ENCODE data around the gene MBL2. TPM values are rescaled to one million over a fixed set of nuclear protein-coding genes. Genes with fewer than 3 reads are reported as not detected.

The MBL2 gene
- polyA plus RNA-seq, result not detected in 3 replicates
- not detected for polyA plus RNA-seq (2011; ENCODE audit: low read depth)
- not detected in 2 replicates for polyA plus RNA-seq (2011; cell fraction: cytosol; rRNA removed)
- polyA plus RNA-seq (2011; cell fraction: nucleus; rRNA removed), result not detected in 2 replicates
- not detected in 2 replicates for polyA plus RNA-seq (2012; ENCODE audit: low replicate concordance)
- polyA minus RNA-seq, result not detected in 3 replicates
- not detected for polyA minus RNA-seq (2011; cell fraction: cytosol; rRNA and poly(A)+ RNA removed)
- polyA minus RNA-seq (2011; cell fraction: nucleus; rRNA and poly(A)+ RNA removed), result not detected in 2 replicates

DNA sequence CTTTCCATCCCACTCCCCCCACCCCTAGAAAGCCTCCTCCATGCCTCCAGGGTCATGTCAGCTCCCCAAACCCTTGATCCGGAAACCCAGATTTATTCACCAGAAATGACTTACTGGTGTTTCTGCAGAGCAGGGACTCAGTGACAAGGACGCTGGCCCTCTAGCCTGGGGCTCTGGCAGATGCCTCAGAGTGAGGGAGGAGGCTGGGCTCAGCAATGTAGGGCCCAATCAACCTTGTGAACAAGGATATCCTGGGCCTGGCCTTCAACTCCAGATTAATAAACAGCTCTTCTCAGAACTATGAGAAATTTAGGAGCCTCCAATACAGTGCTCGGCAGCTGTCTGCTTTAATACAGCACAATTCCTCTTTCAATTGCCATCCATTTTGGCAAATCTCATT lies at the start of gene MBL2:
Gene MBL2, minus strand, starts transcription at position 162 of the 400 bp plus-strand sequence. CDS start 1,149 bp downstream, outside the sequence.
- FAIRE-seq, result no peak
- Histone ChIP-seq H3K9me1 (ENCODE audit: control insufficient read depth, extremely low read depth, insufficient read depth, low read length) (no peaks in the 10 kb centered on the region), H3K4me2 (ENCODE audit: control insufficient read depth, extremely low read depth, insufficient read depth, low read depth, low read length) (no peak within 1 kb of the TSS), H3K36me3 (ENCODE audit: control insufficient read depth in 2 of 2, extremely low read depth in 1 of 2, insufficient read depth in 2 of 2, low read length in 2 of 2) (no peaks in the 10 kb centered on the region), H2AFZ (ENCODE audit: control insufficient read depth, low read length) (no peak within 1 kb of the TSS), H3K79me2 (ENCODE audit: control insufficient read depth, insufficient read depth, low read length) (no peaks in the 10 kb centered on the region), H3K9me3 (ENCODE audit: control insufficient read depth, low read depth, low read length) (no peaks in the 10 kb centered on the region), H4K20me1 (ENCODE audit: control insufficient read depth, extremely low read depth, insufficient read depth, low read length) (no peaks in the 10 kb centered on the region), H3K9ac (ENCODE audit: control insufficient read depth, extremely low read depth, insufficient read depth, low read length) (no peak within 1 kb of the TSS), H3K4me1 (ENCODE audit: control insufficient read depth, extremely low read depth, insufficient read depth, low read length) (no peaks in the 10 kb centered on the region), H3K27ac (ENCODE audit: control insufficient read depth, insufficient read depth, low read length) (no peak within 1 kb of the TSS), H3K4me3 (ENCODE audit: control insufficient read depth in 2 of 3, extremely low read depth in 1 of 3, insufficient read depth in 2 of 3, low read depth in 1 of 3, low read length in 3 of 3) (no peak within 1 kb of the TSS), H3K27me3 (ENCODE audit: control insufficient read depth, extremely low read depth, insufficient read depth, low read length) (no peaks in the 10 kb centered on the region)
- dilution Hi-C loops (cut with MboI; ENCODE audit: extremely low pct_ligation_motif_present, low sequenced_read_pairs), result no loop called here
- TF ChIP-seq, protein P1, sequence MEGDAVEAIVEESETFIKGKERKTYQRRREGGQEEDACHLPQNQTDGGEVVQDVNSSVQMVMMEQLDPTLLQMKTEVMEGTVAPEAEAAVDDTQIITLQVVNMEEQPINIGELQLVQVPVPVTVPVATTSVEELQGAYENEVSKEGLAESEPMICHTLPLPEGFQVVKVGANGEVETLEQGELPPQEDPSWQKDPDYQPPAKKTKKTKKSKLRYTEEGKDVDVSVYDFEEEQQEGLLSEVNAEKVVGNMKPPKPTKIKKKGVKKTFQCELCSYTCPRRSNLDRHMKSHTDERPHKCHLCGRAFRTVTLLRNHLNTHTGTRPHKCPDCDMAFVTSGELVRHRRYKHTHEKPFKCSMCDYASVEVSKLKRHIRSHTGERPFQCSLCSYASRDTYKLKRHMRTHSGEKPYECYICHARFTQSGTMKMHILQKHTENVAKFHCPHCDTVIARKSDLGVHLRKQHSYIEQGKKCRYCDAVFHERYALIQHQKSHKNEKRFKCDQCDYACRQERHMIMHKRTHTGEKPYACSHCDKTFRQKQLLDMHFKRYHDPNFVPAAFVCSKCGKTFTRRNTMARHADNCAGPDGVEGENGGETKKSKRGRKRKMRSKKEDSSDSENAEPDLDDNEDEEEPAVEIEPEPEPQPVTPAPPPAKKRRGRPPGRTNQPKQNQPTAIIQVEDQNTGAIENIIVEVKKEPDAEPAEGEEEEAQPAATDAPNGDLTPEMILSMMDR (optimal IDR thresholded peaks at IDR 0.05 in 1 of 3, IDR thresholded peaks at IDR 0.05 in 1 of 3, conservative IDR thresholded peaks at IDR 0.05 in 1 of 3; ENCODE audit: extremely low read depth in 1 of 3, insufficient read depth in 2 of 3, low read length in 3 of 3), result no peak
- DNase-seq (ENCODE audit: low read depth, low spot score), result no peak

DNA sequence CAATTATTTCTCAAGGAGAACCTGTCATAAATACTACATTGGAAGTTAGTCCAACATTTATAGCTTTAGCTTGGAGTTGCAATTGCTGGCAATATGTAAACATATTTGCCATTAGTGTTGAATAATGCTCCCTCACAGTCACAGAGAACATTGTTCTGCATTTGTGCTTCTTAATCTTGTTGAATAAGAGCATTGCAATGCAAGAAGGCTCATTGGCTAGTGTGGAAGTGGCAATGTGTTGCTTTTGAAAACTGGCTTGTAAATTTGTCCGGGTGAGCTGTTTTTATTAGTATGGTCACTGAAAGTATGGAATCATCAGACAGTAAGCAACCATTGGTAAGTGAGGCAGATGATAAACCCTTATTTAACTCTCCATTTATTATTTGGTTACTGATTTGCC lies 47.7 kb upstream of the MBL2 start:
- Histone ChIP-seq H3K9ac (ENCODE audit: control insufficient read depth, extremely low read depth, insufficient read depth, low read length) (no peak overlapping the region), H3K9me1 (ENCODE audit: control insufficient read depth, extremely low read depth, insufficient read depth, low read length) (no peaks in the 10 kb centered on the region), H3K36me3 (ENCODE audit: control insufficient read depth in 2 of 2, extremely low read depth in 1 of 2, insufficient read depth in 2 of 2, low read length in 2 of 2) (no peaks in the 10 kb centered on the region), H3K4me3 (ENCODE audit: control insufficient read depth in 2 of 3, extremely low read depth in 1 of 3, insufficient read depth in 2 of 3, low read depth in 1 of 3, low read length in 3 of 3) (no peak overlapping the region), H4K20me1 (ENCODE audit: control insufficient read depth, extremely low read depth, insufficient read depth, low read length) (no peaks in the 10 kb centered on the region), H3K27me3 (ENCODE audit: control insufficient read depth, extremely low read depth, insufficient read depth, low read length) (no peaks in the 10 kb centered on the region), H3K79me2 (ENCODE audit: control insufficient read depth, insufficient read depth, low read length) (no peaks in the 10 kb centered on the region), H3K27ac (ENCODE audit: control insufficient read depth, insufficient read depth, low read length) (no peak overlapping the region), H3K4me2 (ENCODE audit: control insufficient read depth, extremely low read depth, insufficient read depth, low read depth, low read length) (no peak overlapping the region), H3K4me1 (ENCODE audit: control insufficient read depth, extremely low read depth, insufficient read depth, low read length) (peaks cover 2% of the 10 kb centered on the region), H3K9me3 (ENCODE audit: control insufficient read depth, low read depth, low read length) (no peaks in the 10 kb centered on the region), H2AFZ (ENCODE audit: control insufficient read depth, low read length) (no peak overlapping the region)
- no peak for TF ChIP-seq EZH2 (IDR thresholded peaks at IDR 0.05; ENCODE audit: low read length)
- TF ChIP-seq, protein P1 (optimal IDR thresholded peaks at IDR 0.05 in 1 of 3, IDR thresholded peaks at IDR 0.05 in 1 of 3, conservative IDR thresholded peaks at IDR 0.05 in 1 of 3; ENCODE audit: extremely low read depth in 1 of 3, insufficient read depth in 2 of 3, low read length in 3 of 3), result no peak
- FAIRE-seq (no peak), DNase-seq (ENCODE audit: low read depth, low spot score) (no peak)
- dilution Hi-C loops (cut with MboI; ENCODE audit: extremely low pct_ligation_motif_present, low sequenced_read_pairs), result no loop called here
